Stimulated activated CD8-positive, alpha-beta memory T cell treated with anti-CD3 and anti-CD28 coated beads, Interleukin-4, amount 100 ng/mL, for 24 hours (primary cell): ENCODE measurements around the gene SPATA6L.

Experiments
- DNase-seq: peaks from one replicate; pipeline ENCODE4 v3.0.0-alpha.2; 2020; ENCODE audit warnings: low read depth

Gene SPATA6L

DNA sequence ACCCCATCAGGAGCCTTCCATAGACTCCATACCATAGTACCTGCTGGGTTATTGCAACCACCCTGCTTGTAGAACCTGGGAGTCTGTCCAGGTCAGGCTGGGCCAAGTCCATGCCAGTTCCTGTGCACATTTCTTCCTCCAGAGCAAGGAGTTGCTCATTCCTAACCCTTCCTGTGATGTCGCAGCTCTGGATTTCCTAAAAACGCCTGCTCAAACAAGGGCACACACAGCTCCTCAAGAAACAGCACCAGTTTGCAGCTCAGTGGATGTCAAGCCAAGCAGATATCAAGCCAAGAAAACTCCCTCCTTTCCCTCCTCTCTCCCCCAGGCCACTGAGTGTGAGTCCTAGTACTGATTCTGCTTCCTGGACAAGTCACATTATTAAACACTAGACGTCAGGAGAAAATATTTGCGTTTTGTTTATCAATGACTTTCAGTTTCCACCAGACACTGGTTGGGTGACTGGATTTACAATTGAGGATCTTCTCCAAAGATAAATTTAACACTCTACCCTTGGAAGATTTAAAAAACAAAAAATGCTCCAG is 116.5 kb downstream of the SPATA6L start:
- DNase-seq = no peak

DNA sequence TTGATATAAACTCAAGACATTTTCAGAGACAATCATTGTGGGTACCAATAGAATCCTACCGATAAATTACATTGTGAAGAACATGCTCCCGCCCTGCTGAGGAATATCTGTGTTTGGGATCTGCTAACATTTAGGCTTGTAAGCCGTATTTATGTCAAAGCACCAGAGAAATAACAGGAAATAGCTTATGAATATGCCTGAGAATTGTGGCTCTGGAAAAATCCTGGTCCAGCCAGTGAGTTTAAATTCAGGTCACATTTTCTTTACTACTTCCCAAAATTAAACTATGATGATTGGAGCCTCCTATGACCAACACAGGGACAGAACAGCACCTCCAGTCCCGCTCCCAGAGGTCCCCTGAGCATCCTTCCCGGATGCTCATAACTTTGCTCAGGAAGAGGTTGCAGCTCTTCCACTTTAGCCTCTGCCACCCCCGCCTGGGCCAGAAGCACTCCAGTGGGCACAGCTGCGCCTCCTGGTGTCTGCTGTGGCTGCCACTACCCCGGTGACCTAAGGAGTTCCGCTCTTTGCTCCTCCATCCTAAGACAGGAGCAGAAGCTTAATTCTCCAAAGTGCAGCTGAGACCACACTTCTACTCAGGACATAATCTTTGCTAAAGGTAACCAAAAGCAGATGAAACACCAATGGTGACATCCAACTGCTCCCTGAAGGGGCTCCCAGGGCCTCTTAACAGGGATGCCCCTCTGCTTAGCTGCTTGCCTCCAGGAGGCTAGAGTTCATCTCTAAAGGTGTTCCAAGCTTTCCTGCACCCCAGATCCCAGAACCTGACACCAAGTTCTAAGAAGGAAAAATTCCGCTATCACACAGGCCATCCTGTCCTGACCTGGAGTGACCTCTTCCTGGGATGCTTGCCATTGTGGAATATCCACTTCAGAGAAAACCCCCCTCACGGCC is 117.2 kb downstream of the SPATA6L start:
- DNase-seq = no peak
